ENCODE measurements around the gene CST8. TPM values are rescaled to one million over a fixed set of nuclear protein-coding genes. Genes with fewer than 3 reads are reported as not detected.
A peak's percentile ranks its signal among the peaks of the same experiment; 100 is the strongest.

CST8 gene
- total RNA-seq, 1 donor from 2014 or later = not detected

GRCh38 chr20:23526850-23527249, 35.9 kb downstream of the CST8 start:
- DNase-seq (ENCODE audit: extremely low spot score, unreplicated experiment) = no peak
- Mint-ChIP-seq H3K27ac (no peak overlapping the region), H3K9me3 (no peaks in the 10 kb centered on the region), H3K36me3 (peaks cover 5% of the 10 kb centered on the region), H3K4me3 (no peak overlapping the region), H3K27me3 (no peaks in the 10 kb centered on the region), H3K4me1 (ENCODE audit: unreplicated experiment) (no peaks in the 10 kb centered on the region)
- TF ChIP-seq CTCF (conservative IDR thresholded peaks at IDR 0.05) = peak; percentile 19

GRCh38 chr20:23528867-23529431, 38.0 kb downstream of the CST8 start:
- no peak overlapping the region for H3K27ac Mint-ChIP-seq
- no peaks in the 10 kb centered on the region for H3K27me3 Mint-ChIP-seq
- no peaks in the 10 kb centered on the region for H3K4me1 Mint-ChIP-seq (ENCODE audit: unreplicated experiment)
- DNase-seq (ENCODE audit: extremely low spot score, unreplicated experiment) = no peak
- H3K36me3 Mint-ChIP-seq = peaks cover 5% of the 10 kb centered on the region
- no peak for TF ChIP-seq CTCF (conservative IDR thresholded peaks at IDR 0.05)
- no peaks in the 10 kb centered on the region for H3K9me3 Mint-ChIP-seq
- H3K4me3 Mint-ChIP-seq = no peak overlapping the region

- no peaks in the 10 kb centered on the region for H3K4me1 Mint-ChIP-seq (ENCODE audit: unreplicated experiment)
- peaks cover 5% of the 10 kb centered on the region for H3K36me3 Mint-ChIP-seq
- H3K9me3 Mint-ChIP-seq = no peaks in the 10 kb centered on the region
- no peak overlapping the region for H3K27ac Mint-ChIP-seq
- no peak for TF ChIP-seq CTCF (conservative IDR thresholded peaks at IDR 0.05)
- no peak overlapping the region for H3K4me3 Mint-ChIP-seq
- DNase-seq (ENCODE audit: extremely low spot score, unreplicated experiment) = no peak
- no peaks in the 10 kb centered on the region for H3K27me3 Mint-ChIP-seq
Measured at GRCh38 chr20:23530937-23531567, 40.1 kb downstream of the CST8 start.

GRCh38 chr20:23532533-23532932, 41.6 kb downstream of the CST8 start:
- Mint-ChIP-seq H3K9me3 (no peaks in the 10 kb centered on the region), H3K36me3 (peaks cover 5% of the 10 kb centered on the region), H3K27me3 (no peaks in the 10 kb centered on the region), H3K4me3 (no peak overlapping the region), H3K27ac (no peak overlapping the region), H3K4me1 (ENCODE audit: unreplicated experiment) (no peaks in the 10 kb centered on the region)
- DNase-seq (ENCODE audit: extremely low spot score, unreplicated experiment) = no peak
- no peak for TF ChIP-seq CTCF (conservative IDR thresholded peaks at IDR 0.05)

GRCh38 chr20:23533161-23533560, 42.2 kb downstream of the CST8 start:
- TF ChIP-seq CTCF (conservative IDR thresholded peaks at IDR 0.05) = no peak
- DNase-seq (ENCODE audit: extremely low spot score, unreplicated experiment) = no peak
- Mint-ChIP-seq H3K27me3 (no peaks in the 10 kb centered on the region), H3K9me3 (no peaks in the 10 kb centered on the region), H3K4me1 (ENCODE audit: unreplicated experiment) (no peaks in the 10 kb centered on the region), H3K4me3 (no peak overlapping the region), H3K36me3 (peaks cover 5% of the 10 kb centered on the region), H3K27ac (no peak overlapping the region)

Data from type B pancreatic cell (in vitro differentiated cells).